IMR-90 (cell line): Measurements from ENCODE around the gene LIPN. TPM values are rescaled to one million over a fixed set of nuclear protein-coding genes. Genes with fewer than 3 reads are reported as not detected.

ENCODE experiments used
- ATAC-seq: fragments of 200-7000 bp; cut with Tn5 transposase; 2 replicates; pipeline ENCODE4 v1.9.1; 2020; ENCODE audit warnings: low read depth, mild to moderate bottlenecking, moderate library complexity
- BruUV-seq: library from RNA; stranded (reverse); fragments of 400-500 nt; replicated peaks from 2 replicates; lab custom pipeline; 2021; lab: Mats Ljungman, UMichigan
- CTCF ChIA-PET: fragments of 300-600 bp; formaldehyde crosslinking; extraction: SDS; loops from one replicate; lab custom pipeline; 2021; ENCODE audit warnings: antibody characterized with exemption; lab: Yijun Ruan, JAX
- POLR2A ChIA-PET: fragments of 300-600 bp; sonication (Branson Sonifier 250); formaldehyde crosslinking; loops from one replicate; lab custom pipeline; 2022; ENCODE audit warnings: antibody characterized with exemption; ENCODE audit not compliant: unreplicated experiment; lab: Charles Lee
- DNase-seq: peaks from one replicate; pipeline ENCODE4 v3.0.0; 2013
- H2AFZ ChIP-seq: replicated peaks from 2 replicates; pipeline ENCODE3; 2013; ENCODE audit warnings: low read length, mild to moderate bottlenecking; ENCODE audit not compliant: poor library complexity
- H2AK5ac ChIP-seq: 2 replicates; pipeline ENCODE4 v1.6.1; 2013; ENCODE audit warnings: low read depth, low read length, inconsistent platforms
- H2AK9ac ChIP-seq: replicated peaks from 2 replicates; pipeline ENCODE3; 2013; ENCODE audit warnings: mild to moderate bottlenecking, low read depth, low read length, moderate library complexity; ENCODE audit not compliant: poor library complexity
- H2BK120ac ChIP-seq: 2 replicates; pipeline ENCODE4 v1.6.1; 2013; ENCODE audit warnings: low read depth, low read length, inconsistent platforms
- H2BK15ac ChIP-seq: 3 replicates; pipeline ENCODE4 v1.6.1; 2013; ENCODE audit warnings: low read depth, low read length, inconsistent platforms
- H2BK20ac ChIP-seq: 2 replicates; pipeline ENCODE4 v1.6.1; 2013; ENCODE audit warnings: low read depth, mild to moderate bottlenecking, inconsistent platforms, low read length, moderate library complexity
- H2BK5ac ChIP-seq: 2 replicates; pipeline ENCODE4 v1.6.1; 2013; ENCODE audit warnings: mild to moderate bottlenecking, low read depth, low read length, inconsistent platforms; ENCODE audit not compliant: poor library complexity, severe bottlenecking
- H3K14ac ChIP-seq: replicated peaks from 2 replicates; pipeline ENCODE4 v1.6.1; 2013; ENCODE audit warnings: low read depth, low read length, inconsistent platforms
- H3K18ac ChIP-seq: 2 replicates; pipeline ENCODE4 v1.6.1; 2013; ENCODE audit warnings: low read depth, low read length, control low read depth
- H3K23ac ChIP-seq: 2 replicates; pipeline ENCODE4 v1.6.1; 2013; ENCODE audit warnings: low read depth, low read length, inconsistent platforms
- H3K27ac ChIP-seq: 2 replicates; pipeline ENCODE4 v1.5.1; 2013; ENCODE audit warnings: mild to moderate bottlenecking, control low read depth, low read length; ENCODE audit not compliant: insufficient read depth
- H3K27me3 ChIP-seq: 2 replicates; pipeline ENCODE4 v1.6.1; 2013; ENCODE audit warnings: low read length; ENCODE audit not compliant: control insufficient read depth, insufficient read depth
- H3K36me3 ChIP-seq: 2 replicates; pipeline ENCODE4 v1.6.1; 2013; ENCODE audit warnings: low read length, mixed read lengths; ENCODE audit not compliant: control insufficient read depth, insufficient read depth
- H3K4ac ChIP-seq: 2 replicates; pipeline ENCODE4 v1.6.1; 2013; ENCODE audit warnings: low read depth, low read length, inconsistent platforms
- H3K4me1 ChIP-seq: 2 replicates; pipeline ENCODE4 v1.6.1; 2013; ENCODE audit warnings: low read length, mixed read lengths; ENCODE audit not compliant: control insufficient read depth, insufficient read depth
- H3K4me2 ChIP-seq: 2 replicates; pipeline ENCODE4 v1.6.1; 2013; ENCODE audit warnings: low read depth, mild to moderate bottlenecking, control low read depth, low read length, moderate library complexity
- H3K4me3 ChIP-seq: 2 replicates; pipeline ENCODE4 v1.5.1; 2013; ENCODE audit warnings: low read depth, mild to moderate bottlenecking, control low read depth, low read length, moderate library complexity; ENCODE audit not compliant: insufficient read depth
- H3K56ac ChIP-seq: 2 replicates; pipeline ENCODE4 v1.6.1; 2013; ENCODE audit warnings: low read length, inconsistent platforms; ENCODE audit not compliant: insufficient read depth; ENCODE audit errors: extremely low read depth
- H3K79me1 ChIP-seq, 2 experiments: 2 replicates each; pipeline ENCODE4 v1.6.1; 2013; ENCODE audit warnings: low read length in 2 of 2, inconsistent platforms in 1 of 2, low read depth in 1 of 2
- H3K9ac ChIP-seq: 2 replicates; pipeline ENCODE4 v1.6.1; 2013; ENCODE audit warnings: low read depth, low read length, control low read depth
- H3K9me1 ChIP-seq: 2 replicates; pipeline ENCODE4 v1.6.1; 2013; ENCODE audit warnings: low read length, inconsistent platforms; ENCODE audit not compliant: insufficient read depth
- H3K9me3 ChIP-seq: 2 replicates; pipeline ENCODE4 v1.6.1; 2013; ENCODE audit warnings: low read length; ENCODE audit not compliant: control insufficient read depth, insufficient read depth
- H4K20me1 ChIP-seq: 2 replicates; pipeline ENCODE4 v1.6.1; 2013; ENCODE audit warnings: low read length, inconsistent platforms; ENCODE audit not compliant: insufficient read depth
- H4K5ac ChIP-seq: 2 replicates; pipeline ENCODE4 v1.6.1; 2013; ENCODE audit warnings: mild to moderate bottlenecking, low read depth, low read length, control low read depth
- H4K8ac ChIP-seq, 2 experiments: 2 replicates each; pipeline ENCODE4 v1.6.1; 2013; ENCODE audit warnings: low read depth in 2 of 2, low read length in 2 of 2, control low read depth in 1 of 2, inconsistent platforms in 1 of 2
- H4K91ac ChIP-seq: 2 replicates; pipeline ENCODE4 v1.6.1; 2013; ENCODE audit warnings: low read depth, low read length, inconsistent platforms; ENCODE audit not compliant: insufficient read depth
- BHLHE40 ChIP-seq: fragments of 150-350 bp; IDR thresholded peaks from 2 replicates; pipeline ENCODE4 v1.6.1; 2016; ENCODE audit warnings: mild to moderate bottlenecking, low read depth, low read length
- CEBPB ChIP-seq: IDR thresholded peaks from 2 replicates; pipeline ENCODE4 v1.6.1; 2012; ENCODE audit warnings: low read depth, low read length, improper control_type of control experiment
- CHD1 ChIP-seq: IDR thresholded peaks from 2 replicates; pipeline ENCODE4 v1.6.1; 2012; ENCODE audit warnings: low read depth, low read length, improper control_type of control experiment
- ELK1 ChIP-seq: fragments of 150-350 bp; IDR thresholded peaks from 2 replicates; pipeline ENCODE4 v1.6.1; 2016; ENCODE audit warnings: low read depth, mild to moderate bottlenecking, low read length, moderate library complexity, borderline replicate concordance
- FOS ChIP-seq: fragments of 150-350 bp; IDR thresholded peaks from 2 replicates; pipeline ENCODE4 v1.6.1; 2016; ENCODE audit warnings: low read depth, low read length
- MAFK ChIP-seq: IDR thresholded peaks from 2 replicates; pipeline ENCODE4 v1.6.1; 2012; ENCODE audit warnings: low read depth, low read length, improper control_type of control experiment
- MAZ ChIP-seq: IDR thresholded peaks from 2 replicates; pipeline ENCODE4 v1.6.1; 2012; ENCODE audit warnings: low read depth, mild to moderate bottlenecking, low read length, improper control_type of control experiment, moderate library complexity, borderline replicate concordance
- MXI1 ChIP-seq: IDR thresholded peaks from 2 replicates; pipeline ENCODE4 v1.6.1; 2012; ENCODE audit warnings: low read depth, mild to moderate bottlenecking, low read length, moderate library complexity, borderline replicate concordance
- NFE2L2 ChIP-seq: fragments of 150-350 bp; IDR thresholded peaks from 2 replicates; pipeline ENCODE4 v1.6.1; 2016; ENCODE audit warnings: low read depth, mild to moderate bottlenecking, low read length
- POLR2A ChIP-seq: IDR thresholded peaks from 2 replicates; pipeline ENCODE4 v1.6.1; 2012; ENCODE audit warnings: mild to moderate bottlenecking, low read depth, low read length
- RAD21 ChIP-seq: IDR thresholded peaks from 2 replicates; pipeline ENCODE4 v1.6.1; 2012; ENCODE audit warnings: low read length, improper control_type of control experiment
- RCOR1 ChIP-seq: IDR thresholded peaks from 2 replicates; pipeline ENCODE4 v1.6.1; 2012; ENCODE audit warnings: mild to moderate bottlenecking, low read length, improper control_type of control experiment; ENCODE audit not compliant: insufficient replicate concordance
- RFX5 ChIP-seq: IDR thresholded peaks from 2 replicates; pipeline ENCODE4 v1.8.0; 2012; ENCODE audit warnings: low read depth, mild to moderate bottlenecking, low read length, moderate library complexity
- SMC3 ChIP-seq: fragments of 150-350 bp; IDR thresholded peaks from 2 replicates; pipeline ENCODE4 v1.6.1; 2016; ENCODE audit warnings: low read depth, mild to moderate bottlenecking, antibody characterized with exemption, low read length, moderate library complexity
- USF2 ChIP-seq: fragments of 150-350 bp; IDR thresholded peaks from 2 replicates; pipeline ENCODE4 v1.6.1; 2017; ENCODE audit warnings: mild to moderate bottlenecking, antibody characterized with exemption, low read length, low read depth
- WGBS, 2 experiments: methylation state at CpG; one replicate each; pipeline versions ENCODE4 v1.1.5 to v1.1.7; 2013; ENCODE audit warnings: missing lambda C conversion rate in 2 of 2; ENCODE audit not compliant: insufficient read length in 1 of 2; ENCODE audit errors: extremely low coverage in 2 of 2; 5-methylcytosine and 5-hydroxymethylcytosine counted together
- dilution Hi-C: fragments of 300-500 bp; cut with HindIII; formaldehyde crosslinking; loops from one replicate; pipeline ENCODE4 v1.14.3; 2018; ENCODE audit warnings: low sequenced_read_pairs; ENCODE audit not compliant: unreplicated experiment
- in situ Hi-C: fragments of 300-500 bp; cut with MboI; formaldehyde crosslinking; loops from 3 replicates; pipeline ENCODE4 v1.14.3; 2019; ENCODE audit warnings: low sequenced_read_pairs, inconsistent platforms, mixed read lengths
- intact Hi-C: fragments of 100-400 bp; cut with micrococcal nuclease; formaldehyde crosslinking; loops from 2 replicates; pipeline ENCODE4 v1.10.0; 2022
- polyA plus RNA-seq, 3 experiments: library from polyadenylated mRNA; depleted of rRNA; stranded (reverse); fragments of >200 nt; gene quantifications; 2 replicates each; pipeline ENCODE4 v1.2.3, GENCODE V29; 2012; ENCODE audit warnings: low replicate concordance in 1 of 3
- total RNA-seq: library from RNA; depleted of rRNA; stranded (reverse); fragments of >200 nt; gene quantifications from 2 replicates; pipeline ENCODE4 v1.2.3, GENCODE V29; 2012
- TF ChIP-seq, protein P1 (sequence below): conservative IDR thresholded peaks from 2 replicates; pipeline ENCODE4 v1.5.1; 2012; ENCODE audit warnings: mild to moderate bottlenecking, low read depth, low read length, improper control_type of control experiment

Gene LIPN
- total and polyA plus RNA-seq, 2 of the 4 experiments (the other 2 are of a cell fraction): not detected

- no peak overlapping the region for H2AFZ ChIP-seq
- no peaks in the 10 kb centered on the region for H3K9me1 ChIP-seq
- no peak overlapping the region for H3K18ac ChIP-seq
- H2BK15ac ChIP-seq: no peak overlapping the region
- no peak overlapping the region for H2AK5ac ChIP-seq
- DNase-seq (no peak), ATAC-seq (no peak)
- no peak overlapping the region for H3K14ac ChIP-seq
- H3K4ac ChIP-seq: no peak overlapping the region
- H3K23ac ChIP-seq: no peak overlapping the region
- no peak overlapping the region for H3K27ac ChIP-seq
- intact Hi-C loops: loop anchor here (5.0 to 10.0 kb wide), 2 partner anchors 42 to 121 kb away; no protein-coding TSS in a partner anchor
- no peak overlapping the region for H2AK9ac ChIP-seq
- no peak overlapping the region for H3K4me2 ChIP-seq
- H3K56ac ChIP-seq: no peak overlapping the region
- no peak overlapping the region for H3K9ac ChIP-seq
- H2BK20ac ChIP-seq: no peak overlapping the region
- no peak overlapping the region for H2BK120ac ChIP-seq
- no TSS peak for BruUV-seq
- POLR2A ChIA-PET: no interaction called here
- no peaks in the 10 kb centered on the region for H3K9me3 ChIP-seq
- H4K8ac ChIP-seq: no peak overlapping the region
- CTCF ChIA-PET: interaction anchor here (0.8 kb wide), 1 partner anchor 133 kb away, joined by 3 read pairs; the partner anchor contains the start of gene RNLS
- WGBS, 2 experiments: no CpG with 5 or more reads among the region's 1 CpG
- H4K91ac ChIP-seq: no peak overlapping the region
- H3K27me3 ChIP-seq: peaks cover 11% of the 10 kb centered on the region
- H3K36me3 ChIP-seq: no peaks in the 10 kb centered on the region
- no peak overlapping the region for H2BK5ac ChIP-seq
- no peak overlapping the region for H4K5ac ChIP-seq
- no peaks in the 10 kb centered on the region for H4K20me1 ChIP-seq
- no peaks in the 10 kb centered on the region for H3K4me1 ChIP-seq
- dilution Hi-C loops: no loop called here
- H3K4me3 ChIP-seq: no peak overlapping the region
- no peaks in the 10 kb centered on the region for H3K79me1 ChIP-seq
- TF ChIP-seq USF2: no peak
- TF ChIP-seq, protein P1, sequence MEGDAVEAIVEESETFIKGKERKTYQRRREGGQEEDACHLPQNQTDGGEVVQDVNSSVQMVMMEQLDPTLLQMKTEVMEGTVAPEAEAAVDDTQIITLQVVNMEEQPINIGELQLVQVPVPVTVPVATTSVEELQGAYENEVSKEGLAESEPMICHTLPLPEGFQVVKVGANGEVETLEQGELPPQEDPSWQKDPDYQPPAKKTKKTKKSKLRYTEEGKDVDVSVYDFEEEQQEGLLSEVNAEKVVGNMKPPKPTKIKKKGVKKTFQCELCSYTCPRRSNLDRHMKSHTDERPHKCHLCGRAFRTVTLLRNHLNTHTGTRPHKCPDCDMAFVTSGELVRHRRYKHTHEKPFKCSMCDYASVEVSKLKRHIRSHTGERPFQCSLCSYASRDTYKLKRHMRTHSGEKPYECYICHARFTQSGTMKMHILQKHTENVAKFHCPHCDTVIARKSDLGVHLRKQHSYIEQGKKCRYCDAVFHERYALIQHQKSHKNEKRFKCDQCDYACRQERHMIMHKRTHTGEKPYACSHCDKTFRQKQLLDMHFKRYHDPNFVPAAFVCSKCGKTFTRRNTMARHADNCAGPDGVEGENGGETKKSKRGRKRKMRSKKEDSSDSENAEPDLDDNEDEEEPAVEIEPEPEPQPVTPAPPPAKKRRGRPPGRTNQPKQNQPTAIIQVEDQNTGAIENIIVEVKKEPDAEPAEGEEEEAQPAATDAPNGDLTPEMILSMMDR: no peak
- no peak for TF ChIP-seq MAZ
- no peak for TF ChIP-seq RCOR1
- TF ChIP-seq FOS: no peak
- no peak for TF ChIP-seq BHLHE40
- TF ChIP-seq MXI1: no peak
- TF ChIP-seq CEBPB: no peak
- no peak for TF ChIP-seq SMC3
- TF ChIP-seq RFX5: no peak
- no peak for TF ChIP-seq MAFK
- TF ChIP-seq POLR2A: no peak
- TF ChIP-seq ELK1: no peak
- no peak for TF ChIP-seq RAD21
- no peak for TF ChIP-seq CHD1
- no peak for TF ChIP-seq NFE2L2
- in situ Hi-C loops: no loop called here
These were observed 44.3 kb upstream of the LIPN start for GRCh38 chr10:88715517-88715916.
